GM12873 (cell line): Measurements from ENCODE around the gene IL22RA1.

Source experiments
- CTCF ChIP-seq: IDR thresholded peaks from 2 replicates; pipeline ENCODE4 v1.5.1; 2012; ENCODE audit warnings: low read depth, mild to moderate bottlenecking, moderate library complexity, low read length, control low read depth; ENCODE audit not compliant: insufficient read depth; ENCODE audit errors: missing control alignments

The IL22RA1 gene

DNA sequence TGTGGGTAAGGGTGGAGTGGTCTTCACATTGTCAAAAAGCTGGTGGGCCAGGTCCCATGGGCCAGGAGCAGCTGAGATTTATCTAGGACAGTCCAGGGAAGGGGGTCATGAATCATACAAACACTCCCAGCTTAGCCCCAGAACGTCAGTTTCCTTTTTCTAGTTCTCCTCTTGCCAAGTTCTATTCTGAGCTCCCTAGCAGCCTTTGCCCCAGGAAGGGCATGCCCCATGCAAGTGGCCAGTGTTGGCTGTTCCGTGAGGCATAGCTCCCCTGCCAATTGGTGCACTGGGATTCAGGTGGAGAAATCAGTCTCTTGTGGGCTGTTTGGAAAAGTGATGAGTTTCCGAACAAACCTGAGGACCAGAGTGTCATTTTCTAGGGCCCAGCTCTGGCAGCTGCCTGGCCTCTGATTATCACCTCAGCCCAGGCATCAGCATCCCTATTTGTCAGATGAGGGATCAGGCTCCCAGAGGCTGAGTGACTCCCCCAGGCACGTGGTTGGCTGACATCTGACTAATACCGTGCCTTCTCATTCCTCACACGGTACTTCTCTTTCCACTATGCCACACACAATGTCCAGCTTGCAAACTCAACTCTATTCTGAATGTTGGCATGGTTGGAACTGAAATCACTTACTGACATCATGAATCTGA is 16.8 kb downstream of the IL22RA1 start:
- no peak for TF ChIP-seq CTCF

GRCh38 chr1:24125456-24125855 is 17.5 kb downstream of the IL22RA1 start:
- no peak for TF ChIP-seq CTCF

DNA sequence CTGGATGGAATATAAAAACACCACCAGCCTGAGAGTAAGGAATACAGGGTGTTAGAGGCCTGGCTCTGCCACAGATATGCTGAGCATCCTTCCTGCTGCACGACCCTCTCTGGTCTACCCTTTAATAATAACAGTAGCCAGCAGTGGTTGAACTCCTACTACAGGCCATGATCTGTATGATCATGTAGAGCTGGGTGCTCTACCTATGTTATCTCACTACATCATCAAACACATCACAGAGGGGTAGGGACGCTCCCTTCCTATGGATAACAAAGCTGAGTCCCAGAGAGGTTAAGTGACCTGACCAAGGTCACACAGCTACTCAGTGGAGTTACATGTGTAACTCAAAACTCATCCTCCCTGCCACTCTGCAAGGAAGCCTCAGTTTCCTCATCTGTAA is 18.0 kb downstream of the IL22RA1 start:
- TF ChIP-seq CTCF: no peak

- no peak for TF ChIP-seq CTCF
Measured at GRCh38 chr1:24123611-24124010, 19.3 kb downstream of the IL22RA1 start.

- no peak for TF ChIP-seq CTCF
Measured at GRCh38 chr1:24122776-24123175, 20.2 kb downstream of the IL22RA1 start.

DNA sequence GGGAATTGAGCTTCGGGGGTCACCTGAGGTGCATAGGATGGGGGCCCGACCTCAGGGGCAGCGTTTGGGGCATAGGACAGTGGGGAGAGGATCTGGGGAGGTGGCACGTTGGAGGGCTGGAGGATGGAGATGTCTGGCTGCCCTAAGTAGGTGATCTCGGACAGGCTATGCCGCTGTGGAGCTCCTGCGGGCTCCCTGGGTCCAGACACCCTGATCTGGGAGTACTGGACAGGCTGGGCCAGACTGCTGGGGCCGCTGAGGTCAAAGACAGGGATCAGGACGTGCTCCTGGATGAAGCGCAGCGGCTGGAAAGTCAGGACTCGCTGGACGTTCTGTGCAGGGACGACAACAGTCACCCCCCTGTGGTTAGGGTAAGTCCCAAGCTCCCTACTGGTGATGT is 21.5 kb downstream of the IL22RA1 start:
- no peak for TF ChIP-seq CTCF

DNA sequence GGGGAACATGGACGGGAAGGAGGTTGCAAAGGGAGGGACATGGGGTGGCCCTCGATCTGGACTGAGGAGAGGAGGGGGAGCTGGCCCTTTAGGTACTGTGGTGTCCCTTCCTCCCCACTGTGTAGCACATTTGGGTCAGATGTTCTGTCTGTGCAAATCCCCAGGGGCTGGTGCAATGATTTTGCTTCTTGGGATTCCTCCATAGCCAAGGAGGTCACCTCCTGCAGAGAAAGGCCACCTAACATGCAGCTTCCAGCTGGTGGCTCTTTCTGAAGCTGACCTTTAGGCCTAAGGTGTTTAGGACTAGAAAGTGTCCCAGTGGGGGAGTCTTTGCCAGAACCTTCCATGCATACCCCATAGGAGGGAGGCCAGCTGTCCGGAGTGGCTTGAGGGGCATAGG is 22.0 kb downstream of the IL22RA1 start:
- TF ChIP-seq CTCF: no peak
